LNCAP (cell line): ENCODE results near the gene NFE2L3.

Experiments
- TF ChIP-seq, protein P1 (sequence below): fragments of 450-650 bp; IDR thresholded peaks from 2 replicates; pipeline ENCODE4 v1.5.1; 2017; ENCODE audit warnings: mild to moderate bottlenecking

NFE2L3 gene

DNA sequence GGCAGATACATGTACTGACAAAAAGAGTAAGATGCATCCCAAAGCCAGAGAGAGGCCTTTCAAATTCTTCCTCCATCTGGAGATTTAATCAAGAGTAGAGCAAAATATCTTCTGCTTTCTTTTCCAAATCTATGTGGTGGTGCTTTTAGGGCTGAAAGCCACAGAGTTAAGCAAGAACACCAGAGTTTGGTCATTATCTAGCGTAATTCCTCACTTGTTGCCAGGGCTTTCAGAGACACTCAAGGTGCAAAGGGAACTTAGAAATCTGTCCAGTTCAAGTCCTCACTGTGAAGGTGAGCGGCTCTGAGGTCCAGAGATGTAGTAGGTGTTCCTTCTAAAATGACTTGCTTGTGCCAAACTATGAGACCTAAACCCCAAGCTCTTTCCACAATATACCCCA is 10.9 kb upstream of the NFE2L3 start:
- TF ChIP-seq, protein P1, sequence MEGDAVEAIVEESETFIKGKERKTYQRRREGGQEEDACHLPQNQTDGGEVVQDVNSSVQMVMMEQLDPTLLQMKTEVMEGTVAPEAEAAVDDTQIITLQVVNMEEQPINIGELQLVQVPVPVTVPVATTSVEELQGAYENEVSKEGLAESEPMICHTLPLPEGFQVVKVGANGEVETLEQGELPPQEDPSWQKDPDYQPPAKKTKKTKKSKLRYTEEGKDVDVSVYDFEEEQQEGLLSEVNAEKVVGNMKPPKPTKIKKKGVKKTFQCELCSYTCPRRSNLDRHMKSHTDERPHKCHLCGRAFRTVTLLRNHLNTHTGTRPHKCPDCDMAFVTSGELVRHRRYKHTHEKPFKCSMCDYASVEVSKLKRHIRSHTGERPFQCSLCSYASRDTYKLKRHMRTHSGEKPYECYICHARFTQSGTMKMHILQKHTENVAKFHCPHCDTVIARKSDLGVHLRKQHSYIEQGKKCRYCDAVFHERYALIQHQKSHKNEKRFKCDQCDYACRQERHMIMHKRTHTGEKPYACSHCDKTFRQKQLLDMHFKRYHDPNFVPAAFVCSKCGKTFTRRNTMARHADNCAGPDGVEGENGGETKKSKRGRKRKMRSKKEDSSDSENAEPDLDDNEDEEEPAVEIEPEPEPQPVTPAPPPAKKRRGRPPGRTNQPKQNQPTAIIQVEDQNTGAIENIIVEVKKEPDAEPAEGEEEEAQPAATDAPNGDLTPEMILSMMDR, result no peak

DNA sequence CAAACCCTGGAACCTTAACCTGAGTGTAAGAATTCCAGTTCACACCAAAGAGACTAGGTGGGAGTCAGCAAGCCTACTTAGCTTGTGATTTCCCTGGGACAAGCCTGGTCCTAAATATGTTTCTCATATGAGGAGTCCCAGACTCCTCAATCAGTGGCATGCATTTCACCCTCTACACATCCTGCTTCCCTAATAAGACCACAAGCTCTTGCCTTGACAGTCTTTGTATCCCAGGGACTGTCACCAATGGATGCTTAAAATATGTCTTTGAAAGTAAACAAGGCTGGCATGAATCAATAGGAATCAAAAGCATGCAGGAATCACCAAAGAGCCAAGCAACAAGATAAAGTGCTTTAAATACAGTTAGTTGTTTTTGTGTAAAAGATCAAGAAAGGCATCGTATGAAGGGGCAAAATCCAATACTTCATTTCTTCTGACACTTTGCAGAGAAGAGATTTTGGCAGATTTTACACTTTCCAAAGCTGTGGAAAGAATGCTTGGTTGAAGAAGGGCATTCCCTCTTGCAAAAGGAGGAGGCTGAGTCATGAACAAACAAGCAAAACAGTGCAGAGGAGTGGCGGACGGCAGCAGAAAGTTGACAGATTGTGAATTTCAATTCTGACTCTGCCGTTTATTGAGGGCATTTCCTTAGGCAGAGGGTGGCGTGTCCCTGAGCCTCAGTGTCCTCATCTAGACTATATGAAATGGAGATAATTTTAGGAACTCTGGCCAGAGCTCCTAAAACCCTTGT is 8.5 kb upstream of the NFE2L3 start:
- TF ChIP-seq, protein P1, result no peak

DNA sequence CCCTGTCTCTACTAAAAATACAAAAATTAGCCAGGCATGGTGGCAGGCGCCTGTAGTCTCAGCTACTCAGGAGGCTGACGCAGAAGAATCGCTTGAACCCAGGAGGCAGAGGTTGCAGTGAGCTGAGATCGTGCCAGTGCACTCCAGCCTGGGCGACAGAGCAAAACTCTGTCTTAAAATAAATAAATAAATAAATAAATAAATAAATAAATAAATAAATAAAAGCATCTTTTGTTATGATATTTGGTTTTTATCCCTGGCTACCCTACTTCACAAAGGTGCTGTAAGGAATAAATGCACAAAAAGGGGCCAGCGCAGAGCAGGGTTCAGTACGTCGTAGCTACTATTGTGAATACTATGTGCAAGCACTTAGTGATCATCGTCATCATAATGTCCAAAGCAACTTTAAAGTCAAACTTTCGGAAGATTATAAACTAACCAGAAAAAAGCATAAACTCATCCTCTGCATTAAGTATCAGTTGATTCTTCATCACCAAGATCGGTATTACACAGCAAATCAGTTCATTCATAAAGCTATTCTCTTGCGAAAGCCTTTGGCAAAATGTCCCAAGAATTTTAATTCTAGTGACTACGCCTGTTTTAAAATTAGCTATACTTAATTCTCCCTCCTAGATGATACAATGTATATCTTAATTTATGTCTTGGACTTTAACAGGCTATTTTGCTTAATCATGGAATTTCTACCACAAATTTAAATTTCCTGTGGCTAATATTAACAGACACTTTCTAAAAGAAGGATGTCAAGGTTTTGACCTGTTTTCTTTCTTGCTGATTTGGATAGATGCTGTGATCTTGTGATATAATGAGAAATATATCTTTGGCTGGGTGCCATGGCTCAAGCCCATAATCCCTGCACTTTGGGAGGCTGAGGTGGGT is 7.6 kb upstream of the NFE2L3 start:
- TF ChIP-seq, protein P1, result no peak

DNA sequence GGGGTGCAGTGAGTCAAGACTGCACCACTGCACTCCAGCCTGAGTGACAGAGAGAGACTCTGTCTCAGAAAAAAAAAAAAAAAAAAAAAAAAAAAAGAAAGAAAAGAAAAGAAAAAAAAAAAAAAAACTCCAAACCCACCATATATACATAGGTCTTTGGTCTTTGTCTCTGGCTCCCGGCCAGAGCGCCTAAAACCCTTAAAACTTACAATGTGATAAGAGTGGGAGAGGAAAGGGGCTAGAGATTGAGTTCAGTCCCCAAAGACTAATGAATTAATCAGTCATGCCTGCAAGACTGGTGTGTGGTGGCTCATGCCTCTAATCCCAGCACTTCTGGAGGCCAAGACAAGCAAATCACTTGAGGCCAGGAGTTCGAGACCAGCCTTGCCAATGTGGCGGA is 6.8 kb upstream of the NFE2L3 start:
- TF ChIP-seq, protein P1, result no peak

DNA sequence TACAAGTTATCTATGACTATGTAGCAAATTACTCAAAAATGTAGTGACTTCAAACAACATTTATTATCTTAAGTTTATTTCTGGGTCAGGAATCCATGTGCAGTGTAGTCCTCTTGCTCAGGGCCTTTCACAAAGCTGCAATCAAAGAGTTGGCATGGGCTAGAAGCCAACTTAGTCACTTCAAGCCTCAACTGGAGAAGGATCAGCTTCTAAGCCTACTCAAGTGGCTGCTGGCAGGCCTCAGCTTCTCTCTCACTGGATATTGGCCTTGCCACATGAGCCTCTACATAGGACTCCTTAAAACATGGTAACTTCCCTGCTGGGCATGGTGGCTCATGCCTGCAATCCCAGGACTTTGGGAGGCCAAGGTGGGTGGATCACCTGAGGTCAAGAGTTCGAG is 5.0 kb upstream of the NFE2L3 start:
- TF ChIP-seq, protein P1, result no peak

DNA sequence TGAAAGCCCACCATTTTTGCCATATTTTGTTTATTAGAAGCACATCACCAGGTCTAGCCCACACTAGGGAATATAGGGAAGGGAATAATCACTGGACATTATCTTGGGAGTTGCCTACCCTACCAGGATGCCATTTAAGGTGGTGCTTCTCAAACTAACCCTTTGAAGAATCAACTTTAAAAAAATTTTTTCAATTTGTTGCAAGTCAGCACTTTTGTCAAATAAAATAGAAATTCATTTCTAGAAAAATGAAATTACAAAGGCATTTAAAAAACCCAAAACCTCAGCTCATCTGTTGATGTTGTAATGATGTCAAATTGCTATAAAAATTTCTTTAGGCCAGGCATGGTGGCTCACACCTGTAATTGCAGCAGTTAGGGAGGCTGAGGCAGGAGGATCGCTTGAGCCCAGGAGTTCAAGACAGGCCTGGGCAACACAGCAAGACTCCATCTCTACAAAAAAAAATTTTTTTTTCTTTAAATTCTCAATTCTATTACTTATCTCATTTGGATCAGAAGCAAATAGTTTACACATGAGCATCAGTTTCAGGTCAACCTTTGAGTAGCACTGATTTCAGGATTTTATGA is 2.5 kb upstream of the NFE2L3 start:
- TF ChIP-seq, protein P1, result no peak

DNA sequence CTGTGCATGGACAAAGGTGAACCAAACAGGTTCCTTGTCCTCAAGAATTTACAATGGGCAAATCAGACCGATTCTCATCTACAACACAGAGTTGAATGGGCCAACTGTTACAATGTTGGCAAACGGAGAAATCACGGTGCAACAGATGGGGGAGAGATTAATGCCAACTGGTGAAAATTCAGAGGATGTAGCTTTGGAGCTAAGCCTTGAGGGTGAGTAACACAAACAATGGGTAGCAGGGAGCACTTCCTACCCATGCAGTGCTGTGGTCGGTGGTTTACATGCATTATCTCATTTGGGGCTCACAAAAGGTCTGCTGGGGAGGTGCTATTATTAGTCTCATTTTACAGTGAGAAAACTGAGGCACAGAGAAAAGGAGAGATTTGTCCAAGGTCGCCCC is 902 bp upstream of the NFE2L3 start:
- TF ChIP-seq, protein P1, result no peak
